Brain pericyte (primary cell): ENCODE data around the gene PARN.
"Not testable (repeated sequence)": the region's sequence is repeated elsewhere in the genome, so short reads cannot be mapped to it uniquely, and the experiment has no call there.

Source experiments
- DNase-seq: peaks from one replicate; pipeline ENCODE4 v3.0.0-alpha.2; 2012; ENCODE audit warnings: low read depth, low spot score

Gene PARN

DNA sequence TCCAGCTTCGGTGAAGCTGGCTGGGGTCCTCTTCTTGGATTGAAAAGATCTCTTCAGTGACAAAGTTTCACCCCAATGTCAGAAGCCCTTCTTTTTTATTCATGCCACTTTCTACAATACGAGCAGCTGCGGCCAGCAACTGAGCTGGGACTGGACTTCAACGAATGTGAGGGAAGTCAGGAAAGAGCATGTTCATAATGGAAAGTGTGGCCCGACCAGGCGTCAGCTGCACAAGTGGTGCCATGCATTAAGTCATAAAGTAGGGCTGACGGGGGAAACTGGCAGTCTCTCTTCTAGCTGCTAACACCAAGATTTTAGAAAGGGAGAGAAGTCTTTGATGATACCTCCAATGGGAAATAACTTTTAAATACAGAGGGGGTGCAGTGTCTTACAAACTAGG lies 192.6 kb downstream of the PARN start:
- DNase-seq: no peak

DNA sequence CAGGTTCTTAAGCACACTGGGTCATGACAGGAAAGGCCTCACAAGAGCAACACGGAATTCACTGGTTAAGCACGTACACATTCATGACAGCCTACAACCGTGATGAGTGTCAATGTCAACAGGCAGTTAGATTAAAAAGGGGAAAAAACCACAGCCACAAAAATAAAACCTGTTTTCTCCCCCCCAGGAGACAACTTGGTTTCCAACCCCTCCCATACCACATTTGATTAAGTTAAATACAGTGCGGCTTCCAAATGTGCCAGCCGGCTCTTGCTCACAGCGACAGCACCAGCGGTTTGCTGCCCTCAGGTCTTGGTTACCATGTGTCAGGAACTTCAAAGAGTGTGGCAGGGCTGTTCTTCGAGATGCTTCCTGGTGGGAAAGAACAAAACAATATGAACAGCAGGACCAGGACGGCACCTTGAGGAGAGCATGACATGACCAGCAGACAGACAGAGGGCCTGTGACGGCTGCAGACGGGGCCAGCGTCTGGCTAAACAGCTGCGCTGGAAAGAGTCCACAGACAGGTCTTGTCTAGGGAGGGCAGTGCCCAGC lies 193.6 kb downstream of the PARN start:
- DNase-seq: no peak

DNA sequence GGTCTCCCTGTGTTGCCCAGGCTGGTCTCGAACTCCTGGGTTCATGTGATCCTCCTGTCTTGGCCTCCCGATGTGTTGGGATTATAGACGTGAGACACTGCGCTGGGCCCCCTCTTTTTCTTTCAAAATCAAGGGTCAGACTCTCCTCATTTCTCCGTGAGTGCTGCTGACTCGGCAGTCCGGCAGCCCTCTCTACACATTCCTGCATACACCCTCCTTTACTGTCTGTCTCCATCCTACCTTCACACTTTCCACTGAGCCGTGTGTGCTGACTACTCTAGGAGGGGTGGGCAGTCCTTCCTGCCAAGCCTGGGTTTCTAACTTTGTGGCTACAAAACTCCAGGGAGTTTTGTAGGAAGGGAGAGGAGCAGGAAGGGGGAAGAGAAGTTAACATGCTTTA lies 195.2 kb downstream of the PARN start:
- no peak for DNase-seq

DNA sequence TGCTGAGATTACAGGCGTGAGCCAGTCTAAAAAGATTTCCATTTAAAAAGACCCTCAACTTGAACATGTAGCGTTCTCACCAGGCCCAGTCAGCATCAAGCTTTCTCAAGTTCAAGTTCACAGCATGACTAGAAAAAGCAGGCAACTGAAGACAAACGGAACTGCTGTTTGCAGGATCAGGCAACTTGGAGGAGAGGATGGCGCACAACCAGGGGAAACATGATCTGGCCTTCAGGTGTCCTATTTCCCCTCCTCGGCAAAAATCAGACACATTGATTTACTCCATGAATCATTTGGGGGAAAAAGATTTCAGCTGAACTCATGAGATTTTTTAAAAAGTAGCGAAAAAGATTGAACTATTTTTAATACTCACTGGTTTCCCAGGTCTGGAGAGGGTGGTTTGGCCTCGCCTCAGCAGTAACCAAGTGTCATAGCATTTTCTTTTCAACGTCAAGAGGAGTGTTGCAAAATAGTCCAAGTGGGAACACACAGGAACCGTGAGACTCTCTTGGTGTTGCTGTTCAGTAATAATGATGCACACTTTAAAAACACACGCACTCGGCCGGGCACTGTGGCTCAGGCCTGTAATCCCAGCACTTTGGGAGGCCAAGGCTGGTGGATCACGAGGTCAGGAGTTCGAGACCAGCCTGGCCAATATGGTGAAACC lies 201.0 kb downstream of the PARN start:
- not testable (repeated sequence) for DNase-seq

DNA sequence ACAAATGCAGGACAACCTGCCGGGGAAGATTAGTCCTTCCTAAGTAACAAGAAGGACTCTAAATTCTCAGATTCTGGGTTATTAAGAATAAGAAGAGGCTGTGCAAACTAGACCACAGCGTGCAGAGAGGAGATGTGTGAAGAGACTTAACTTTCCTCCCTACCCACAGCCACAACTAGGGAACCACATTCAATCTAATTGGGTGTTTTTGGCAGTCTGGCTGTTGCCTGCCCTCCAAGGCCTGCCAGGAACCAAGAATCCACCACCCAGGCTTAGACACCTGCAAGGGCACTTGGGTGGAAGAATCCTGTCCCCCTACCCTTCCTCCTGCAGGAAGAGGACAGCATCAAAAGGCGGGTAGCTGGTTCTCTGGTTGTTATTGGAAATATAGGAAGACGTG lies 202.0 kb downstream of the PARN start:
- DNase-seq: no peak

DNA sequence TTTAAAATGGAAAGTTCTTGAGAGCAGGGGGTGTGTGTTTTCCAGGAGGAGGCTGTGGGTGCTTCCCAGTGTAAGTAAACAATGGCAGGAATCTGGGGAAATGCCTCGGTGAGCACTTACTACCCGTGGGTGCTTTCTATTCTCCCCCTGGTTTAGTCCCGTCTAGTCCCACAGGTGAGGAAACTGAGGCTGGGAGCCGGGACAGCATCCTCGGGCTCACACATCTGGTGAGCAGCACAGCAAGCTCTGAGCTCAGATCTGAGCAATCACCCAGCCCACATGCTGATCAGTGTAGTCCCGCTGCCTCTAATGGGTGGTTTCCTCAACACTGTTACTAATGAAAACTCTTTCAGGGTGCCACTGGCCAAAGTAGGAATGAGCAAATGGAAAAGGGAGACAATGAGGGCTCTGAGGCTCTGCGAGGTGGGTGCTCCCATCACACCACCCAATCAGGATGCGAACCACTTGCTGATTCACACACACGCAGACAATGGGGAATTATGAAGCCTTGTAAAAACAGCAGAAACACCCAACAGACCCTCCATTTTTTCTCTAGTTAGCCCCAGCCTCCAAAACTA lies 202.6 kb downstream of the PARN start:
- no peak for DNase-seq

DNA sequence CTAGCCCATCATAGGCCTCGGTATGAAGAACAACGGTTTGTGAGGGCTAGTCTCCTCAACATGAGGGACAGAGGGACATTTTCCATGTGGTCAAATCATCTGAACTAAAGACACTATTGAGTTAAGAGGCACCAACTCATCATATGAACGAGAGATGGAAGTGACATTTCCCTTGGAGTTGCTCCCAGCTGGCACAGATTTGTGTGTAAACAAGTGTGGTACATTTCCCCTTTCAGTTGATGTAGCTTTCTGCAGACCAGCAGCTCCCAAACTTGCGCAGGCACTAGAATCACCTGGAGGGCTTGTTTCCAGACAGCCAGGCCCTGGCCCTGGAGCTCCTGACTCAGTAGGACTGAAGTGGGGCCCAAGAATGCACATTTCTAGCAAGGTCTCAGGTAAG lies 205.5 kb downstream of the PARN start:
- DNase-seq: no peak

DNA sequence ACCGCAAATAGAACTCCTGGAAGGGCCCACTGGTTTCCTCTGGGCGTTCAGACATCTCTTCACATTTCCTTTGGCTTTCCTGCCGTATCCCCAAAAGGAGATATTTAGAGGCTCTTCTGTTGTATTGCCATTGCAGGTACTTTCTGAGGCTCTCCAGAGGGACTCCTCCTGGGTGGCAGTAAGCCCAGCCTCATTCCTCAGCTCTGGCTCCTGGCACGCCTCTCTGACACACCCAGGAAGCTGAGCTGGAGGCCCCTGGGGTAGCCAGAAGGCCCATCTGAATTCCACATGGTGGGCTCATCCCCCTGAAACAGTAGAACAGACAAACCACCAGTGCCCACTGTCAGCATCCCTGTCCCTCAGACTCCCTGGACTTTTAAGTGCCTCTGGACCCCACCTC lies 206.7 kb downstream of the PARN start:
- no peak for DNase-seq

DNA sequence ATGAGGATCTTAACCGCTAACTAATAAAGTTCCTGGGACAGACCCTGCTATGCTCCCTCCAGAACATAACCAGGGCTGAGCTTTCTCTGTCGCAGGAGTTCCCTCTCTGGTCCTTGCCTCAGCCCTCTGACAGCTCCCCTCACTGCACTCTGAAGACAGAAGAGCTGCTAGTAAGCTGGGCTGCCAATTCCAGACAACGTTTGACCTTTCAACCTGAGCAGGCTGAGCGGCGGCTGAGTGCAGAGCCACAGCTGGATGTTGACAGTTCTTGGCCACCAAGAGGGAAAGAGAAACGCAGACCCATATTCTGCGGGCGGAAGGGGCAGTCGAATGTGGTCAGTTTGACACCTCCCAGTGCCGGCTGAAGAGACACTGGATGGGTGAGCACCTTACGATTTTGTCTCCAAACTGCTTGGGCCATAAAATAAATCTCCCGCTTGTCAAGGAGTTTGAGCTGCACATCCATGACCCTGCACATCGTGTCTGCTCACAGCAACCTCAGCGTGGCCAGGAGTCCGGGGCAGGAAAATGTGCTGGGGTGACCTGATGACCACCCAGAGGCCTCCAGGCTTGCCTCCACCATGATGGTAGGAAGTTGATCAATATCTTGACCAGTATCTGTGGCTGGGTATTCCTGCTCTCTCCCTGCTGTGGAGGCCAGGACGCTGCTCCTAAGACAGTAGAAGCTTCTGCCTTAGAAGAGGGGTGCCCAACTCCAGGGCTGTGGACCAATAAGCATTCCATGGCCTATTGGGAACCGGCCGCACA lies 209.2 kb downstream of the PARN start:
- DNase-seq: no peak

DNA sequence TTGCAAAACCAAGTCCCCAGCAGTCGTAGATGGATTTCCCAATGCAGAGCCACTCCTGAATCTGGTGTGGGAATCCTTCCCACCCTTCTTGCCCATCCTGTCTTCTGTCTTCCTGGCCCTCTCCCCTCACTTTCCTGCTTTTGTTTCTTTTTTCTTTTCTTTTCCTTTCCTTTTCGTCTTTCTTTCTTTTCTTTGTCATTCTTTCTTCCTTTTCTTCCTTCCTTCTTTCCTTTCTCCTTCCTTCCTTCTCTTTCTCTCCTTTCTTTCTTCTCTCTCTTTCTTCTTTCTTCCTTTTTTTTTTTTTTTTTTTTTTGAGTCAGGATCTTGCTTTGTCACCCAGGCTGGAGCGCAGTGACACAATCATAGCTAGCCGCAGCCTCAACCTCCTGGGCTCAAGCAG lies 209.8 kb downstream of the PARN start:
- not testable (repeated sequence) for DNase-seq

DNA sequence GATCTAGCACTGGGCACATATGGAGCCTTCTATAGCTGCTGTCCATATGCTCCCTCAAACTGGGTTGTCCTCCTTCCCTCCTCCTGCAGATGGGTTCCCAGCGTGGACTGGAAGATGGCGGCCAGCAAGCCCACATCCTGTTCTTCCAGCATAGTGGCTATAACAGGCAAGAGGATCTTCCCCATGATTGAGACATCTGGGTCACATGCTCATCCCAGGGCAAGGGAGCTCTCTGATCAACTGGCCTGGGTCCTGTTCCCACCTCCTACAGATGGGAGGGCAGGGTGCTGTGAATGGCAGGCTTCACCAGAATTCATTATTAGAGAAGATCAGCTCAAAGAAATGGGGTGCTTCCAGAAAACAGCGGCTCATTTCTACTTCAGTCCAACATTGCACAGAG lies 210.2 kb downstream of the PARN start:
- DNase-seq: no peak

DNA sequence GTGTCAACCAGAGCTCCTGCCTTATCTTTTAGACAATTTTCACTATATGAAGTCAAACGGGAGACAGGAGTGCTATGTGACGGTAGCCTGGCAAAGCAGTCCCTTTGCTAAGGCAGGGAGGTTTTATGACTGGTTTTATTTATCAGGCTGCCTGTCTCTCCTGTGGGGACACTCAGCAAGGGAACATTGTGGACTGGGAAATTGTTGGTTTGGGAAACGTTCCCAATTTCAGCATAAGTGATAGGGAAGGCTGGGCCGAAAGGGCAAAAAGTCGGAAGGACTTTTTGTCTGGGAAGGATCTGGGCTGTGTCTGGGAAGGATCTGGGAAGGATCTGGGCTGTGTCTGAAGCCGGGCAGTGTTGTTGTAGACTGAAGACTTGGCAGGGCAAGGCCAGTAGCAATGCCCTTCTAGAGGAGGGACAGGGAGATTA lies 211.2 kb downstream of the PARN start:
- no peak for DNase-seq

DNA sequence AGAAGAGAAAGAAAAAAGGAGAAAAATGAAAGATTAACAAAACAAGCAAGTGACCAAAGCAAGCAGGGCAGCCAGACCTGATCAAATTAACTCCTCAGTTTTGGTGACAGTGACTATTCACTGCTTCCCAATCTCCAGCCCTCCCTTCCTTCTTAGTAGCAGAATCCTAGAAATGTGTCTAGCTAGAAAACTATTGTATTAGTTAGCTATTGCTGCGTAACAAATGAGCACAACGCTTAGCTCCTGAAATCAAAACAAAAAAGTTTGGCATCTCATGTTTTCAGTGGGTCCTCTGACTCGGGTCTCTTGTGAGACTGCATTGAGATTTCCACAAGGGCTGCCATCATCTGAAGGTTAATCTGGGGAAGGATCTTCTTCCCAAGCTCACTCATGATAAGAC lies 213.9 kb downstream of the PARN start:
- DNase-seq: no peak

DNA sequence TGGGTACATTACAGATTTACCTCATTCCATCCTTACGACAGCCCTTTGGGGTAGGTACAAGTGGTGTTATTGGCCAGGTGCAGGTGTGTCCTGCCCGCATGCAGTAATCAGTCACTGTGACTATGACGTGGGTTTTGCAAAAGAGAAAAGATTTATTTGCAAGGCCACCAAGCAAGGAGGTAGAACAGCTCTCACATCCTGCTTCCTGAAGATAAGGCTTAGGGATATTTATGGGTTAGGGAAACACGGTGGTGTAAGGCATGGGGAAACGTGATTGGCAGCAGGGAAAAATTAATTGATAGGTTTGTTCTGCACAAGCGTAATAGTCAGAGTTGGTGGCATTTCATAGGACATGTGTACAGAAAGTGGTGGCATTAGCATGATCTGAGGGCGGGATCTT lies 214.8 kb downstream of the PARN start:
- no peak for DNase-seq

DNA sequence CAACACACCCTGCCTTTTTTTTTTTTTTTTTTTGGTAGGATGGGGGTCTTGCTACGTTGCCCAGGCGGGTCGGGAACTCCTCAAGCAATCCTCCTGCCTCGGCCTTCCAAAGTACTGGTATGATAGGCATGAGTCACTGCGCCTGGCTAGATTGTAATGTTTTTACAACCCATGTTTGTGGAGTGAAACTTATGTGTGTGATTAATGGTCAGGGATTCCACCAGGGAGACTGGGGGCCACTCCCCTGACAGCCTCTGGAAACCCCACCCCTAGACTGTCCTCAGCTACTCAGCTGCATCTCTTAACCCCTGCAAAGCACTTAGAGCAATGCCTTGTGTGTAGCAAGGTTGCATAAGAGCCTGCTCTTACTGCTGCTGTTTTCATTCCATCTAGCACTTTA lies 220.5 kb downstream of the PARN start:
- DNase-seq: peak; percentile 84

DNA sequence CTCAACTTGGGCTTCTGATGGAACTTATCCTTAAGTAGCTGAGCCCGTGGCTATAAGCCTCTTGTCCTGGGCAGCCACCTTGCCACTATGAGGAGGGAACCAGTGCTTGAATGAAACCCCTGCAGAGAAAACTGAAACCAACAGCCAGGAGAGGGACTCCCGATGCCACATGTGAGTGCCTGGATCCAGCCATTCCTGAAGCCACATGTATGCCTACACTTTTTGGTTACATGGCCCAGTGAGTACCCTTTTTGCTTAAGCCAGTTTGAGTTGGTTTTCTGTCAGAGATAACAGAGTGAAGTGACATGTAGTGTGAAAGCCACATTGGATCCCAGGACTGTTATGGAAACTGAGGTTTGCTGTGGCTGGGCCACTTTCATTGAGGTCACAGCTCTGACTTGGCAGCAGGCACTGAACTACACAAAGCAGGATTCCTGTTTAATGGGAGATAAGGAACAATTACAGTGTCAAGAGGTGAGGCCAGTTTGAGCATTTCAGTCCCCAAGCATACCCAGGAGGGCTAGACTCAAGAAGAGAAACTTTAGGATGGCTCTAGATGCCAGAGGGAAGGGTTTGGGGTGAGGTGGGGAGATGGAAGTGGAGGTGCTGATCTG lies 222.2 kb downstream of the PARN start:
- DNase-seq: no peak

DNA sequence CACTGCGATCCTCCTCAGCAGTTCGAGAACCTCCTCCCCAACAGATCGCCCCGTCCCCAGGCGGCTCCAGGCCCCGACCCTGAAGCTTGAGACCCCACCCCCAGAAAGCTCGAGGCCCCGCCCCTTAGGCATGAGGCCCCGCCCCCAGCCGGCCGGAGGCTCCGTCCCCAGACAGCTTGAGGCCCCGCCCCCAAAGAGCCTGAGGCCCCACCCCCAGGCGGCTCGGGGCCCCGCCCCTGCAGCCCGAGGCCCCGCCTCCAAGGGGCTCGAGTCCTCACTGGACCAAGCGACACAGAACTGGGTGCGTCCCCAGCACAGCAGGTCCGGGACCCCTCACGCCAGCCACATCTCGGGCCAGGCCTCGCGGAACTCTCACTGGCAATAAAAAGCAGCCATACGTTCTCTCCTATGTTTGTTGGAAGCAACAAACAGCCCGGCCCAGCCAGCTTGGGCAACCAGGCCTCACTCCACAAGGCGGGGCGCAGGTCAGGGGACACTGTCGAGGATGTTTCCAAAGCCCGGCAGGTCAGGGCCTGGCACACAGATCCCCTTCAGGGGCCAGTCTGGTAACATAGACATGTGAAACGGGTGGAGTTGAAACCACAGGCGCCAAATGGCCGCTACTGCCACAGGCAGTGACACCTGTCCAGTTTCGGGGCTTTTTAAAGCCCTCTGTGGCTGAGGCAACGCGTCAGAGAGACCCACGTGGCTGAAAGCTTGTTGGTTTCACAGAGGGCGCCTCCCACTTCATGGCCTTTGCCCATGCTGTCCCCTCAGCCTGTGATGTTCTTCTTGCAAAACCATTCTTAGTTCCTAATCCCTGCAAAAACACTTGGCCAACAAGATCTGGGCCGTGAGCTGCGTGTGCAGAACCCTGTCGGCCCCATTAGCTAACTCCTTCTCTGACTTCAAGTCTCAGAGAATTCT lies 224.2 kb downstream of the PARN start:
- DNase-seq: no peak

DNA sequence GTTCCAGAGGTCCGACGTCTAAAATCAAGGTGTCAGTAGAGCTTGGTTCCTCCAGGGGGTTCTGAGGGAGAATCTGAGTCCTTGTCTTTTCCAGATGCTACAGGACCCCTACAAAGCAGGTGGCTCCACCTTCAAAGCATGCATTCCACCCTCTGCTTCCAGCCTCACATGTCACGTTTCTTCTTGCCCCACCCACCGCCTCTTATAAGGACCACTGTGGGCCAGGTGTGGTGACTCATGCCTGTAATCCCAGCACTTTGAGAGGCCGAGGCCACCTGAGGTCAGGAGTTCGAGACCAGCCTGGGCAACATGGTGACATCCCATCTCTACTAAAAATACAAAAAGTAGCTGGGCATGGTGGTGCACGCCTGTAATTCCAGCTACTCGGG lies 227.1 kb downstream of the PARN start:
- not testable (repeated sequence) for DNase-seq

DNA sequence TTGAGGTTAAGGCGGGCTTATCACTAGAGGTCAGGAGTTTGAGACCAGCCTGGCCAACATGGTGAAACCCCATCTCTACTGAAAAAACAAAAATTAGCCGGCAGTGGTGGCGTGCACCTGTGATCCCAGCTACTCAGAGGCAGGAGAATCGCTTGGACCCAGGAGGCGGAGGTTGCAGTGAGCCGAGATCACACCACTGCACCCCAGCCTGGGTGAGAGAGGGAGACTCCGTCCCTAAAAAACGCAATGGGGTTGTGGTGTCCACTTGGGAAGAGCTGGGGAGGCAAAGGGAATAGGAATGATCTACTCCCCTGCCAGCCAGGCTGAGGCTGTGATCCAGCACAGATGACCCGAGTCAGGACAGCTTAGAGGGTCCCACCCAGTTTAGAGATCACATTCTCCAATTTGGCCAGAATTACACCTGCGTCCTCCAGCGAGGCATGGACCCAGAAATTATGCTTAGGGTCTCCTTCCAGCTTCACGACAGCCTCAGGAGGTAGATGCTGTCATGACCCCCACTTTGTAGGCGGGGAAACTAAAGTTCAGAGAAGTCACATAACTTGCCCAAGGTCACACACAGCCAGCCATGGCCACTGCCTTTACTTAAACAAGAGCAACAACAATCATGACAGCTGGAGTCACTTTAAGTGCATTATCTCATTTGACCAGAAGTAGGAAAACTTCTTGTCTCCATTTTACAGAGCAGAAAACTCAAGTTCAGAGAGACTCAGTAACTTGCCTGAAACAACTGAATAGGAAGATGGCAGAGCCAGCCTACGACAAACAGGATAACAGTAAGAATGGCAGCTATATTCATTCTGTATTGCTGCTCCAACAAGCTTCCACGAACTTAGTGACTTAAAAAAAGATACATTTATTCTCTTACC lies 227.7 kb downstream of the PARN start:
- not testable (repeated sequence) for DNase-seq

DNA sequence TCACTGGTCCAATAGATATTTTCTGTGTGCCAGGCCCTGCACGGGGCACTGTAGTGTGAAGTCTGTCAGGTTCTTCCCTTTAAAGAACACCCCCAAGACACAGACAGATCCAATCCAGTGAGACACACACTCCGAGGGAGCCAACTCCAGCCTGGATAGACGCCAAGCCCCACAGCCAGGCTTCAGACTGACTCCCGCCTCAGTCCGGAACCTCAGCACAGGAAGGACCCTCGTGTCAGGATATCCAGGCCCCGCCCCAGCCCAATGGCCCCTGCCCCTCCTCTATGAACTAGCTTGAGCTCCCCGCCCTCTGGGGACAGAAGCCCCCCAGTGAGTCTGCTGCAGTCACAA lies 228.4 kb downstream of the PARN start:
- not testable (repeated sequence) for DNase-seq
